ENCODE results near the gene OXCT1. TPM values are rescaled to one million over a fixed set of nuclear protein-coding genes. Genes with fewer than 3 reads are reported as not detected.

OXCT1 gene
- total and polyA plus RNA-seq, 2 of the 13 experiments (the other 11 are each of a cell fraction or from before 2014, with no cell fraction given) = 0.92 to 4.7 TPM

GRCh38 chr5:41770799-41771198 is 99.4 kb downstream of the OXCT1 start:
- CTCF ChIA-PET (ENCODE audit: low intra/inter-chr PET ratio, low total read pairs) = no interaction called here

More at GRCh38 chr5:41770799-41771198, 99.4 kb downstream of the OXCT1 start:
- POLR2A ChIA-PET = no interaction called here
- H3K79me2 ChIP-seq (ENCODE audit: insufficient read depth, low read length) = no peaks in the 10 kb centered on the region
- H3K4me1 ChIP-seq (ENCODE audit: insufficient read depth, low read length) = no peaks in the 10 kb centered on the region
- H3K27me3 ChIP-seq (ENCODE audit: control insufficient read depth in 1 of 2, insufficient read depth in 2 of 2, low read length in 2 of 2) = no peaks in the 10 kb centered on the region
- no peaks in the 10 kb centered on the region for H4K20me1 ChIP-seq (ENCODE audit: insufficient read depth, low read length)
- H3K36me3 ChIP-seq (replicated peaks in 1 of 2; ENCODE audit: control insufficient read depth in 1 of 2, insufficient read depth in 2 of 2, low read length in 2 of 2) = no peaks in the 10 kb centered on the region
- H3K4me3 ChIP-seq (replicated peaks in 1 of 3; ENCODE audit: insufficient read depth in 1 of 3, low read depth in 2 of 3, low read length in 3 of 3) = no peak overlapping the region
- in situ Hi-C loops (cut with HindIII; ENCODE audit: extremely low pct_ligation_motif_present, low pct_unique_long_range_greater_than_20kb) = no loop called here
- H3K9ac ChIP-seq (ENCODE audit: insufficient read depth, low read depth, low read length) = no peak overlapping the region
- intact Hi-C loops (cut with micrococcal nuclease; ENCODE audit: unreplicated experiment) = no loop called here
- FAIRE-seq (no peak), DNase-seq (ENCODE audit: low spot score) (no peak), ATAC-seq (no peak)
- H3K4me2 ChIP-seq (ENCODE audit: low read depth, low read length) = no peak overlapping the region
- TF ChIP-seq KMT2A (CRISPR knock-in tag; IDR thresholded peaks at IDR 0.05) = no peak
- TF ChIP-seq DMTF1 (CRISPR knock-in tag; IDR thresholded peaks at IDR 0.05) = no peak
- no peak for TF ChIP-seq FOXC1 (CRISPR knock-in tag; IDR thresholded peaks at IDR 0.05; ENCODE audit: borderline replicate concordance)
- no peak for TF ChIP-seq RELA (CRISPR knock-in tag; IDR thresholded peaks at IDR 0.05)
- no peak for TF ChIP-seq PRDM10 (CRISPR knock-in tag; IDR thresholded peaks at IDR 0.05; ENCODE audit: low read depth)
- TF ChIP-seq ZNF547 (CRISPR knock-in tag; IDR thresholded peaks at IDR 0.05) = no peak
- TF ChIP-seq SOX6 (IDR thresholded peaks at IDR 0.05) = no peak
- TF ChIP-seq SOX6 (CRISPR knock-in tag; IDR thresholded peaks at IDR 0.05) = no peak
- no peak for TF ChIP-seq ZNF720 (CRISPR knock-in tag; IDR thresholded peaks at IDR 0.05)
- no peak for TF ChIP-seq TARDBP (CRISPR knock-in tag; IDR thresholded peaks at IDR 0.05)
- no peak for TF ChIP-seq PCBP1 (IDR thresholded peaks at IDR 0.05; ENCODE audit: borderline replicate concordance, low read depth, low read length)
- no TSS peak for BruUV-seq (replicated peaks)
- H3K9me3 ChIP-seq (ENCODE audit: low read length) = no peaks in the 10 kb centered on the region
- H3K27ac ChIP-seq (ENCODE audit: extremely low read length, insufficient read depth, low read length) = no peak overlapping the region
- H2AFZ ChIP-seq (ENCODE audit: low read length) = no peak overlapping the region
